Measurements from ENCODE around the gene TRPC4. TPM values are rescaled to one million over a fixed set of nuclear protein-coding genes. Genes with fewer than 3 reads are reported as not detected.
"Not testable (repeated sequence)": the region's sequence is repeated elsewhere in the genome, so short reads cannot be mapped to it uniquely, and the experiment has no call there.

The TRPC4 gene
- total RNA-seq, 1 donor from 2014 or later = 2.6 TPM

DNA sequence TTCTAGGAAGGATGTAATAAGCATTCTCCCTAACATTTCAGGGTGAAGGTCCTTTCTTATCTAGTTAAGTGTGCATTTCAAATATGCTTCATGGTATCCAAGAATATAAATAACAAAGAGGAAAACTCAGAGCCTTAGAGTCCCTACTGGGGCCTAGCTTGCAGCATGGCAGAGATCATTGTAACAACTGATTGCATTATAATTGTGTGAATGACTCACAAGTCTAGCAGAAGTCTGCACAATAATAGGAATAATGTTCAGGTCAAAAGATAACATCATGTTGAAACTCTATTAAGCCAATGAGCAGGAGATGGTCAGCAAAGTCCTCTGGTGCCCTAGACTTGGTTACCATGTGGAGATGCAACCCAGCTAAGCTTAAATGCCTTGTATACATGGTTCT lies 274.4 kb downstream of the TRPC4 start:
- TF ChIP-seq, protein P1, sequence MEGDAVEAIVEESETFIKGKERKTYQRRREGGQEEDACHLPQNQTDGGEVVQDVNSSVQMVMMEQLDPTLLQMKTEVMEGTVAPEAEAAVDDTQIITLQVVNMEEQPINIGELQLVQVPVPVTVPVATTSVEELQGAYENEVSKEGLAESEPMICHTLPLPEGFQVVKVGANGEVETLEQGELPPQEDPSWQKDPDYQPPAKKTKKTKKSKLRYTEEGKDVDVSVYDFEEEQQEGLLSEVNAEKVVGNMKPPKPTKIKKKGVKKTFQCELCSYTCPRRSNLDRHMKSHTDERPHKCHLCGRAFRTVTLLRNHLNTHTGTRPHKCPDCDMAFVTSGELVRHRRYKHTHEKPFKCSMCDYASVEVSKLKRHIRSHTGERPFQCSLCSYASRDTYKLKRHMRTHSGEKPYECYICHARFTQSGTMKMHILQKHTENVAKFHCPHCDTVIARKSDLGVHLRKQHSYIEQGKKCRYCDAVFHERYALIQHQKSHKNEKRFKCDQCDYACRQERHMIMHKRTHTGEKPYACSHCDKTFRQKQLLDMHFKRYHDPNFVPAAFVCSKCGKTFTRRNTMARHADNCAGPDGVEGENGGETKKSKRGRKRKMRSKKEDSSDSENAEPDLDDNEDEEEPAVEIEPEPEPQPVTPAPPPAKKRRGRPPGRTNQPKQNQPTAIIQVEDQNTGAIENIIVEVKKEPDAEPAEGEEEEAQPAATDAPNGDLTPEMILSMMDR (IDR thresholded peaks at IDR 0.05; ENCODE audit: insufficient read depth, low read length, poor library complexity, severe bottlenecking) = no peak
- no peak for DNase-seq (ENCODE audit: low read depth)
- Histone ChIP-seq H3K27me3 (ENCODE audit: control insufficient read depth, insufficient read depth, low read length) (no peaks in the 10 kb centered on the region), H3K36me3 (ENCODE audit: control insufficient read depth, insufficient read depth, low read length) (no peaks in the 10 kb centered on the region), H3K4me3 (ENCODE audit: low read depth, low read length) (no peak overlapping the region)

DNA sequence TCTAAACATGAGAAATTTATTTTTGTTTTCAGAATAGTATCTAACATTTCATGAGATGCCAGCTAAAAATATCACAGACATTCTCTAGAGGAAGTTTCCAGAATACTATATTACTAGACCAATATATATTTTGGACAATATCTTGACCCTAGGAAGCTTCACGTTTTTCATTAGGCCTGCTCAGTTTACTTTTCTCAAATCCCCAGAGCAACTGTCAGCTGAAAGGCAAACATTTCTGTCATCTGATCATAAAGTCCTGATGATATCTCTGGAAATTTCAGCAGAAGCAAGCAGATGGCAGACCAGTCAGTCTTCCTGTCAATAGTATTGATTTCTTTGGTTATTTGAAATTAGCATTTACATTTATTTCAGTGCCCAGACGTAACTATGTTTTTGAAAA lies 275.0 kb downstream of the TRPC4 start:
- TF ChIP-seq, protein P1 (IDR thresholded peaks at IDR 0.05; ENCODE audit: insufficient read depth, low read length, poor library complexity, severe bottlenecking) = no peak
- no peak overlapping the region for H3K4me3 ChIP-seq (ENCODE audit: low read depth, low read length)
- no peak for DNase-seq (ENCODE audit: low read depth)
- H3K27me3 ChIP-seq (ENCODE audit: control insufficient read depth, insufficient read depth, low read length) = no peaks in the 10 kb centered on the region
- H3K36me3 ChIP-seq (ENCODE audit: control insufficient read depth, insufficient read depth, low read length) = no peaks in the 10 kb centered on the region

DNA sequence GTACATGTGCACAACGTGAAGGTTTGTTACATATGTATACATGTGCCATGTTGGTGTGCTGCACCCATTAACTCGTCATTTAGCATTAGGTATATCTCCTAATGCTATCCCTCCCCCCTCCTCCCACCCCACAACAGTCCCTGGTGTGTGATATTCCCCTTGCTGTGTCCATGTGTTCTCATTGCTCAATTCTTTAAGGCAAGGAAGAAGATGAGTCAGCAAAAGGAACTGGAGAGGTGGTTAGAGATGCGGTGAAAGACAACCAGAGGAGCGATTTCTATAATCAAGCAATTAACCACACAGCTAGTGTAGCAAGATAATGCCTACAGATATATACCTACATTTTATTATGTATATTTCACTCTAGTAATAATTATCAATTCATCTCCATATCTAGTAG lies 280.2 kb downstream of the TRPC4 start:
- not testable (repeated sequence) for H3K27me3 ChIP-seq (ENCODE audit: control insufficient read depth, insufficient read depth, low read length); DNase-seq (ENCODE audit: low read depth); H3K4me3 ChIP-seq (ENCODE audit: low read depth, low read length); H3K36me3 ChIP-seq (ENCODE audit: control insufficient read depth, insufficient read depth, low read length)

DNA sequence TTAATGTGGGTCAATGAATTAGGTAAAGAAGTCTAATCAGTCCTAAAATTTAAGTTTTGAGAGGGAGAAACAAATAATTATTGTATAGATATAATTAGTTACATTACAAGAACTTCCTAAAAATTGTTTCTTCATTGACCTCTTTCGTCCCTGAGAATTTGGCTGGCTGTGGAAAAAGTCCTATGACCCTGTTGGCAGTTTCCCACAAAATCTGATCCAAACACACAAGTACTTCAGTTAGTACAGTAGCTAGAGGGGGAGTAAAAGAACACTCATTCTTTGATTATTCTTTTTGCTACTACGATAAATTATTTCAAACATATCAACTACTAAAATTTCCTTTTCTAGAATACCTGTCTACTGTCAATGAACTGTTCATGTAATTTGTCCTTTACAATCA lies 282.3 kb downstream of the TRPC4 start:
- no peaks in the 10 kb centered on the region for H3K27me3 ChIP-seq (ENCODE audit: control insufficient read depth, insufficient read depth, low read length)
- H3K4me3 ChIP-seq (ENCODE audit: low read depth, low read length) = no peak overlapping the region
- no peaks in the 10 kb centered on the region for H3K36me3 ChIP-seq (ENCODE audit: control insufficient read depth, insufficient read depth, low read length)
- DNase-seq (ENCODE audit: low read depth) = no peak
- TF ChIP-seq, protein P1 (IDR thresholded peaks at IDR 0.05; ENCODE audit: insufficient read depth, low read length, poor library complexity, severe bottlenecking) = no peak
